GM23338 (cell line): ENCODE data around the gene CASP10. TPM values are rescaled to one million over a fixed set of nuclear protein-coding genes. Genes with fewer than 3 reads are reported as not detected.

Experiments
- ATAC-seq: fragments of 200-7000 bp; cut with Tn5 transposase; 3 replicates; pipeline ENCODE4 v1.9.1; 2020
- DNase-seq: peaks from one replicate; pipeline ENCODE4 v3.0.0-alpha.2; 2015; ENCODE audit warnings: low spot score
- H2AFZ ChIP-seq: fragments of 200-600 bp; sonication (generic); 2 replicates; pipeline ENCODE4 v1.8.0; 2016; ENCODE audit warnings: antibody characterized with exemption, mild to moderate bottlenecking, moderate library complexity
- H3F3A ChIP-seq: fragments of 200-600 bp; sonication (generic); replicated peaks from 2 replicates; pipeline ENCODE4 v1.8.0; 2017; ENCODE audit warnings: antibody characterized with exemption, mixed run types, low read depth
- H3K27ac ChIP-seq: fragments of 200-600 bp; sonication (generic); 2 replicates; pipeline ENCODE4 v1.6.1; 2016; ENCODE audit warnings: low read depth
- H3K27me3 ChIP-seq: fragments of 200-600 bp; sonication (generic); 2 replicates; pipeline ENCODE4 v1.8.0; 2016; ENCODE audit warnings: mild to moderate bottlenecking, mixed run types, moderate library complexity; ENCODE audit not compliant: insufficient read depth
- H3K36me3 ChIP-seq: fragments of 200-600 bp; sonication (generic); 2 replicates; pipeline ENCODE4 v1.8.0; 2016; ENCODE audit warnings: mild to moderate bottlenecking; ENCODE audit not compliant: insufficient read depth
- H3K4me1 ChIP-seq: fragments of 200-600 bp; sonication (generic); 2 replicates; pipeline ENCODE4 v1.8.0; 2016; ENCODE audit warnings: mild to moderate bottlenecking, moderate library complexity; ENCODE audit not compliant: insufficient read depth
- H3K4me2 ChIP-seq: fragments of 200-600 bp; sonication (generic); 2 replicates; pipeline ENCODE4 v1.7.1; 2017; ENCODE audit warnings: mixed run types
- H3K4me3 ChIP-seq: fragments of 200-600 bp; sonication (generic); 2 replicates; pipeline ENCODE4 v1.6.1; 2016; ENCODE audit warnings: mixed run types
- H3K79me2 ChIP-seq: fragments of 200-600 bp; sonication (generic); replicated peaks from 2 replicates; pipeline ENCODE4 v1.8.0; 2017; ENCODE audit warnings: mild to moderate bottlenecking; ENCODE audit not compliant: insufficient read depth
- H3K9me2 ChIP-seq: fragments of 200-600 bp; sonication (generic); 2 replicates; pipeline ENCODE4 v1.8.0; 2017; ENCODE audit not compliant: insufficient read depth
- H4K20me1 ChIP-seq: fragments of 200-600 bp; sonication (generic); replicated peaks from 2 replicates; pipeline ENCODE4 v1.8.0; 2017; ENCODE audit warnings: mild to moderate bottlenecking; ENCODE audit not compliant: insufficient read depth
- H3K27ac Mint-ChIP-seq: 2 replicates; pipeline ENCODE4 v1.8.0; 2020; ENCODE audit warnings: inconsistent platforms, mild to moderate bottlenecking, moderate library complexity, mixed read lengths
- H3K27me3 Mint-ChIP-seq: 3 replicates; pipeline ENCODE4 v1.8.0; 2022; ENCODE audit warnings: low read depth, mild to moderate bottlenecking, moderate library complexity, mixed read lengths, inconsistent platforms; ENCODE audit not compliant: insufficient read depth, poor library complexity
- H3K36me3 Mint-ChIP-seq: 3 replicates; pipeline ENCODE4 v1.8.0; 2021; ENCODE audit warnings: low read depth, mild to moderate bottlenecking, inconsistent platforms, moderate library complexity, mixed read lengths
- H3K4me1 Mint-ChIP-seq: 3 replicates; pipeline ENCODE4 v1.8.0; 2020; ENCODE audit warnings: mild to moderate bottlenecking, inconsistent platforms, mixed read lengths
- H3K4me3 Mint-ChIP-seq: 3 replicates; pipeline ENCODE4 v1.8.0; 2021; ENCODE audit warnings: moderate library complexity, mild to moderate bottlenecking, inconsistent platforms, mixed read lengths
- H3K9me3 Mint-ChIP-seq: 3 replicates; pipeline ENCODE4 v1.8.0; 2020; ENCODE audit warnings: moderate library complexity, mild to moderate bottlenecking, inconsistent platforms, mixed read lengths
- CTCF ChIP-seq, 2 experiments: fragments of 200-600 bp in 1 of 2; sonication (generic) in 1 of 2; conservative IDR thresholded peaks; 2 replicates each; pipeline versions ENCODE4 v1.5.1 to v1.6.1; 2016 to 2017; ENCODE audit warnings: antibody characterized with exemption in 2 of 2, low read depth in 2 of 2, mild to moderate bottlenecking in 2 of 2, moderate library complexity in 1 of 2
- ETS1 ChIP-seq: IDR thresholded peaks from 2 replicates; pipeline ENCODE4 v1.6.1; 2016; ENCODE audit warnings: antibody characterized with exemption
- NANOG ChIP-seq: IDR thresholded peaks from 2 replicates; pipeline ENCODE4 v1.6.1; 2016; ENCODE audit warnings: antibody characterized with exemption, borderline replicate concordance
- POLR2AphosphoS5 ChIP-seq: IDR thresholded peaks from 2 replicates; pipeline ENCODE4 v1.6.1; 2016; ENCODE audit warnings: antibody characterized with exemption, low read depth
- REST ChIP-seq: IDR thresholded peaks from one replicate; pipeline ENCODE4 v1.6.1; 2018; ENCODE audit warnings: antibody characterized with exemption; ENCODE audit not compliant: unreplicated experiment
- ZNF114 ChIP-seq: fragments of 250-450 bp; sonication (Bioruptor Pico); IDR thresholded peaks from 2 replicates; pipeline ENCODE4 v1.5.0; 2020; ENCODE audit warnings: mild to moderate bottlenecking, moderate library complexity
- ZNF462 ChIP-seq: fragments of 250-450 bp; sonication (Bioruptor Pico); IDR thresholded peaks from 2 replicates; pipeline ENCODE4 v1.5.0; 2020; ENCODE audit warnings: mild to moderate bottlenecking, moderate library complexity
- polyA plus RNA-seq: library from polyadenylated mRNA; unstranded; fragments of >200 nt; fragmentation: Nextera tagmentation; extraction: Ambion mirVana; gene quantifications from 2 replicates; pipeline ENCODE4 v1.2.1, GENCODE V29; 2016
- total RNA-seq: library from RNA; depleted of rRNA; stranded (reverse); fragments of >200 nt; shearing (Covaris generic); gene quantifications from 2 replicates; pipeline ENCODE4 v1.2.3, GENCODE V29; 2014

CASP10 gene
- total and polyA plus RNA-seq, 2 experiments from 2014 or later, result 1.9 to 3.5 TPM

- no peaks in the 10 kb centered on the region for H3K27me3 ChIP-seq
- TF ChIP-seq REST, result no peak
- TF ChIP-seq ZNF462 (CRISPR knock-in tag), result no peak
- no peak for TF ChIP-seq POLR2AphosphoS5
- TF ChIP-seq NANOG, result no peak
- no peak for TF ChIP-seq CTCF (conservative IDR thresholded peaks at IDR 0.05; ENCODE audit: low read depth in 2 of 2)
- no peak for TF ChIP-seq ETS1
- TF ChIP-seq ZNF114 (CRISPR knock-in tag), result no peak
- H3K9me2 ChIP-seq, result no peaks in the 10 kb centered on the region
- ATAC-seq, result peak; percentile 51
- no peaks in the 10 kb centered on the region for H3F3A ChIP-seq
- Mint-ChIP-seq H3K36me3 (no peaks in the 10 kb centered on the region; the same call in 2 of the 3 replicates), H3K27ac (no peak overlapping the region), H3K4me3 (no peak overlapping the region), H3K27me3 (no peaks in the 10 kb centered on the region), H3K9me3 (no peaks in the 10 kb centered on the region), H3K4me1 (peaks cover 6% of the 10 kb centered on the region)
- H3K79me2 ChIP-seq, result no peaks in the 10 kb centered on the region
- H4K20me1 ChIP-seq, result no peaks in the 10 kb centered on the region
- H3K36me3 ChIP-seq, result no peaks in the 10 kb centered on the region
- no peaks in the 10 kb centered on the region for H3K4me1 ChIP-seq
- H3K4me2 ChIP-seq, result no peak overlapping the region
- no peak for DNase-seq
- no peak overlapping the region for H3K27ac ChIP-seq
- no peak overlapping the region for H3K4me3 ChIP-seq
- H2AFZ ChIP-seq, result no peak overlapping the region
Observed at GRCh38 chr2:201200345-201200744, 17.4 kb downstream of the CASP10 start.
